Globus pallidus (tissue), 1 donor: Measurements from ENCODE around the gene TXNIP.
"Not testable (repeated sequence)": the region's sequence is repeated elsewhere in the genome, so short reads cannot be mapped to it uniquely, and the experiment has no call there.

Experiments used
- DNase-seq: peaks from one replicate; pipeline ENCODE4 v3.0.0-alpha.2; 2015; ENCODE audit warnings: low spot score

TXNIP gene

GRCh38 chr1:145996433-145997015, at the start of gene TXNIP:
Gene TXNIP, minus strand, starts transcription at chr1:145996579. Its CDS starts 313 bp downstream, at chr1:145996266.
- DNase-seq: peak; percentile 99

GRCh38 chr1:146039844-146040194, 43.4 kb upstream of the TXNIP start:
- DNase-seq: peak; percentile 21

DNA sequence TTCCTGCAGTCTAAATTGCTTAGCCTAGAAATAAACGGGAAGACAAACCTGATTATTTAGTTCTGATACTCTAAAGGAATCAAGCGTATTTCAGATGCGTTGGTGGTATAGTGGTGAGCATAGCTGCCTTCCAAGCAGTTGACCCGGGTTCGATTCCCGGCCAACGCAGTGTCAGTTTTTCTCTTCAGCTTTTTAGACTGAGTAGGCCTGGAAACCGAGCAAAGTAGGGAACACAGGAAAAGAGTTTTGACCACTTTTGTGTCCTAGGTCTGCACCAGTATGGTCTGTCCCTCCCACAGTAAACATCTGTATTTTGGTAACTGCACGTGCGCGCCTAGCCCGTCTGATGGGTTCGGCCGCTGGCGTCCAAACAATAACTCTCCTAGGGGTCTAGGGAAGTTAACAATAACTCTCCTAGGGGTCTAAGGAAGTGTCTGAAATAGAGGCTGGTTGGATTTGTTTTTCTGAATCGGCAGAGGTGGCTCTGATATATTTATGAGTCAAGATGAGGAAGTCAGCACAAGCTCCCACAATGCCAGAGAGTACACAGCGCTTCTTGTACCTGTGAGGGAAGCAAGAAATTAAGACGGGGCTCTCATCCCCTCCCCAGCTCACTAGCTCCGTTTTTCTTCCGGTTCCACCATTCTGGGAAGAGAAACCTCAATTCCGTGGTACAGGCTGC, 40.7 kb upstream of the TXNIP start:
- DNase-seq: peak; percentile 91

DNA sequence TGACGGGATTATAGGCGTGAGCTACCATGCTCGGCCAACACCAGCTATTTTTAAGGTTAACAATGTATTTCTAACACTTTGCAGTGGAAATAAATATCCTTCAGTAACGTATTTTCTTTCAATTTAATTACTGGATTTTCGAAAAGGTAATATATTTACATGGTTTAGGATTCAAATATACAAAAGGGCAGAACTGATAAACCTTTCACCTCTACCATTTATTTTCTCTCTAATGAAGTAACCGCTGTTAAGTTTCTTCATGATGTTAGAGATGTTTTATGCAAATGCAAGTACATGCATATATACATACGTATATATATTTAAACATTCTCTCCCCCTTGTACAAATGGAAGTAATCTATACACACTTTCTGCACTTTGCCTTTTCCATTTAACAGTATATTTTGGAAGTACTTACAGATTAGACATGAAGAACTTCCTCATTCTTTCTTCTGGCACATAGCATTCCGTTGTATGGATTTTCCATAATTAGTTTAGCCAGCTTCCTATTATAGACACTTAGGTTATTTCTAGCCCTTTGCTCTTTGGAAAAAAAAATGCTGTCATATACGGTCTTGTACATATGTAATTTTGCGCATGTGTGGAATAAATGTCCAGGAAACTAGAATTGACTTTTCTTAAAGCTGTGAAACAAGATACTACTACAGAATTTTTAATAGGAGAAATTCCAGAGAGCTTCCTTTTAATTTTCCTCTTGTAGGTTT, 40.0 kb upstream of the TXNIP start:
- DNase-seq: no peak

- peak; percentile 29 for DNase-seq
These were observed 38.7 kb upstream of the TXNIP start for GRCh38 chr1:146035048-146035423.

DNA sequence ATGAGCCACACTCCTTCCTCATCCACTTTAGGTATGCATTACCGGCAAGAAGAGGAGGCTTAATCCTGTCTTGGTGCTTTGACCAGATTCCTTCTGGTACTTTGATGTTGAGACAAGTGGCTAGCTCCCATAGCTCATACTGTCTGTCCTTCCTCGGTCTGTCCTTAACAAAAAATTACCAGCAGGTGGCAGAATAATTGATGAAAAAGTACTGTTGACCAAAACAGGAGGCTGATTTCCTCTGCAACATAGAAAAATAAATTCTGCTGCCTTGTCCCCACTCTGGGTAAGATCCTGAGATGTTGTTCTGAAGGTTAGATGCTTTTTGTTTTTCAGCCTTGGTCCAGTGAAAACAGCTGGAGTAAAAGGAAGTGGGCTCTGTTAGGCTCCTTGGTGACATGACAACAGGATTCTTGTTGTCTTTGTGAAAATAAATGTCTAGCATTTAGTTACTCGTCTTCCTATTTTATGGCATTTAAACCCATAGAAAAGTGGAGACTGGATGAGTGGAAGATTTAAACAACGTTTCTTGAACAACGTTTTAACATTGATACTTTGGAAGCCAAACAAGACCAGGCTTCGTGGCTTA, 36.3 kb upstream of the TXNIP start:
- DNase-seq: peak; percentile 63

- peak; percentile 65 for DNase-seq
These were observed 35.1 kb upstream of the TXNIP start for GRCh38 chr1:146031476-146031875.

DNA sequence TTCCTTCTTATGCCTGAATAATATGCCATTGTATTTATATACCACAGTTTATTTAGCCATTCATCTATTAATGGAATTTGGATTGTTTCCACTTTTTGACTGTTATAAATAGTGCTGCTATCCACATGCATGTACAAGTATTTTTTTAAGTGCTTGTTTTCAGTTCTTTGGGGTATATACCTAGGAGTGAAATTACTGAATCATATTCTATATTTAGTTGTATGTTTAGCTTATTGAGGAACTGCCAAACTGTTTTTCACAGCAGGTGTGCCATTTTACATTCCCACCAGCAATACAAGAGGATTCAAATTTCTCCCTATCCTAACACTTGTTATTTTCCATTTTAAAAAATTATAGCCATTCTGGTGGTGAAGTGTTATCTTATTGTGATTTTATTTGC, 32.7 kb upstream of the TXNIP start:
- DNase-seq: no peak

- DNase-seq: not testable (repeated sequence)
These were observed 30.3 kb upstream of the TXNIP start for GRCh38 chr1:146026650-146027049.

GRCh38 chr1:146025787-146026495, 29.6 kb upstream of the TXNIP start:
- DNase-seq: not testable (repeated sequence)

DNA sequence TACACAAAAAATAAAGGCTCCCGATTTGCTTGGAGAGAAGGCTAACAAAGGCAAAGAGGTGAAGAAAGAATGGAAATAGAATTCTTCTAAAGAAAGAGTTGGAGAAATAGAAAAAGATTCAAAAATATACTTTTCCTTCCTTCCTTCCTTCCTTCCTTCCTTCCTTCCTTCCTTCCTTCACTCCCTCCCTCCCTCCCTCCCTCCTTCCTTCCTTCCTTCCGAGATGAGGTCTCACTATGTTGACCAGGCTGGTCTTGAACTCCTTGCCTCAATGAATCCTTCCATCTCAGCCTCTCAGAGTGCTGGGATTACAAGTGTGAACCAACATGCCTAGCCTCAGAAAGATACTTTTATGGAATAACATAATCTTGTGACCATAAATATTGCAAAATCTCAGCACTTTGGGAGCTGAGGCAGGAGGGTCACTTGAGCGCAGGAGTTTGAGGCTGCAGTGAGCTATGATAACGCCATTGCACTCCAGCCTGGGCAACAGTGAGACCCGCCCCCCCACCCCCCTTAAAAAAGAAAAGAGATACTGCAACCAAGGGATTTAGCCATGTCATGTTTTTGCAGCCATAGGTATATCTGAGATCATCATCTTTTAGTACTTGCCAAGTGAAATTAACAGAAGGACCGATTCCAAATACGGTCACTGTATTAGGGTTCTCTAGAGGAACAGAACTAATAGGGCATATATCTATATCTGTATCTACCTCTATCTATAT, 26.2 kb upstream of the TXNIP start:
- no peak for DNase-seq

GRCh38 chr1:146021622-146022402, 25.4 kb upstream of the TXNIP start, which contains the start of gene HJV:
Gene HJV, minus strand, starts transcription at chr1:146021735. Its CDS starts 1,504 bp downstream, at chr1:146020231.
- DNase-seq: no peak

DNA sequence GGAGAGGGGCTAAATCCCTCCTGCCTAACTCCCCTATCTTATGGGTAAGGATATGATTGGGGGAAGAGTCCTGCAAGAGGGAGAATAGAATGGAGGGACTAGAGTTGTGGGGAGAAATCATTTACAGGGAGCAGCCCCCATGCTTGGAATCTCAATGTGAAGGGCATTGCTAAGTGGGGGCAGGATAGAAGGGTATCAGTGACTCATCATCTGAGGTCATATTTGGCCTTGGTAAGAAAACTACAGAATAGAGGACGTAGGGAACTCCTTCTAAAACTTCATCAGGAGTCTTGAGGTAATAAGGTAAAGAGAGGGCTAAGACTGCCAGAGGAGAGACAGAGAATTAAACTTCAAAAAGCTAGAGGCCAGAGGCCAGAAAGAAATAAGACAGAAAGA, 24.7 kb upstream of the TXNIP start:
- DNase-seq: no peak

DNA sequence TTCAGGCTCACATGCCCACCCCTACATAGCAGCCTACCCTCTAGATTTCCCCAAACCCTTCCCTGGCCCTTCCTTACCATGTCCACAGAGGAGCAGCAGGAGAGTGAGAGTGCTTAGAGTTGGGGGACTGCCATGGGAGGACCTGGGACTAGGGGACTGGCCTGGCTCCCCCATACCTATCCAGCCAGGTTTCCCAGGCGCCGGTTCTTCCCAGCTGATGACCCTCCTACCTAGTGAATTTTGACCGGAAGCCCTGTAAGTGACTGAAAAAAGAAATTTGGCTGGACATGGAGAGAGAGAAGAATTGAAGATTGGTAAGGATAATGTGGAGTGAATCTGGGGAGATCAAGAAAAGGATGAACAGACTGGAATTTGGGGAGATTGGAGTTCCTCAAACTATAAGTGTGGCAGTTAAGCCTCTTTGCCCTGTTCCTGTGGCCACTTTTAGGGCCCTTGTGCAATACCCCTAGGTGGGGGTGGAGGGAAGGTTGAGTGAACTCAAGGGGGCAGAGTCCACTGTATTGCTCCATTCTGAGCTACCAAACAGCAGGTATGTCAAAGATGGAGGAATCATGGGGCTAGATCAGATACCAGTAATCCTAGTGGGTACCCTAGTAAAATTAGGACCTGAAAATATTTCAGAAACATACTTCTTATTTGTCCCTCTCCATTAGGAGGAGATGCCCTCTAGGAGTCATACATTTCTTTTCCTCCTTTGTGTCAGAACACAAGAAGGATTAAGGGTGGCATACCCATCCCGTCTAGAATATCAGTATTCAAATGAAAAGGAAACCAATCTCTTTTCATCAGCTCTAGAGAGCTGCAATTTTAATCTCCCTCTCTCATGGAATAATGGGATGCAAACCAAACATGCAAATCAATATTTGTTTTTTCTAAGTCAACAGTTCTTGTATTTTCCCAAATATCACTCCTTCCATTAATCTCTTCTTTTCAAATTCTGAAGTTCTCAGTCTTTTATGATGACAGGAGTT, 24.0 kb upstream of the TXNIP start:
- DNase-seq: no peak

- no peak for DNase-seq
These were observed 23.1 kb upstream of the TXNIP start for GRCh38 chr1:146019231-146020057.

DNA sequence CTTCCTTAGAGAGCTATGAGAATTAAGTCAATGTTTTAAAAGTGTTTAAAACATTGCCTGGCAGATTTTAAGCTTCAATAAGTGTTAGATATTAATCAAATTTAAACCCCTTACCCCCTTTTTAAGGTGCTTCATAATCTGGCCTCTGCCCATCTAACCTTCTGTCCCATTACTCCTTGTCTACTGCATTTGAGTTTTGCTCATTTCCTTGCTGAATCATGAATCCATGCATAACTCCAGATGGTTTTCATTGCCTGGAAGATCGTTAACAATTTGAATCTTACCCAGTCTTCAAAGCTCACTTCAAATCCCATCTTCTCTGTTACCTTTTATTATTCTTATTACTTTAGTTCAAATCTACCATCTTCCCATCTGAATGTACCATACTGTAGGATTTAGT, 20.5 kb upstream of the TXNIP start:
- no peak for DNase-seq

DNA sequence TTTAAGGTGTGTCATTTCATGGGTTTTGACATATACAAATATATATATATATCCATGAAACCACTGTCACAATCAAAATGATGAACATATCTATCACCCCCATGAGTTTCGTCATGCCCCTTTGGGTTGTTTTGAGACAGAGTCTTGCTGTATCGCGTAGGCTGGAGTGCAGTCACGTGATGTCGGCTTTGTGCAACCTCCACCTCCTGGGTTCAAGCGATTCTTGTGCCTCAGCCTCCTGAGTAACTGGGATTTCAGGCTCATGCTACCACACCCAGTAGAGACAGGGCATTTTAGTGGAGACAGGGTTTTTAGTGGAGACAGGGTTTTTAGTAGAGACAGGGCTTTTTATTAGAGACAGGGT, 17.2 kb upstream of the TXNIP start:
- no peak for DNase-seq

GRCh38 chr1:146012703-146013558, 16.6 kb upstream of the TXNIP start:
- DNase-seq: peak; percentile 67
